Activated CD8-positive, alpha-beta memory T cell treated with anti-CD3 and anti-CD28 coated beads for 1 hour (primary cell): ENCODE results near the gene PLCZ1.

Source experiments
- DNase-seq, 2 donors: peaks; one replicate each; pipeline ENCODE4 v3.0.0-alpha.2; 2020; ENCODE audit warnings: low read depth in 1 of 2; ENCODE audit errors: extremely low read depth in 1 of 2

PLCZ1 gene

GRCh38 chr12:18640321-18640955 is 97.4 kb downstream of the PLCZ1 start:
- no peak for DNase-seq

GRCh38 chr12:18634382-18634781 is 103.4 kb downstream of the PLCZ1 start:
- DNase-seq: no peak
